GM19025 (cell line): ENCODE data around the gene TMEM14C.

Source experiments
- ATAC-seq: cut with Tn5 transposase; IDR thresholded peaks from one replicate; pipeline ENCODE4 v1.9.1; 2021; ENCODE audit warnings: mild to moderate bottlenecking, low read depth, moderate library complexity; ENCODE audit not compliant: unreplicated experiment

The TMEM14C gene

GRCh38 chr6:10722820-10723566, at the start of gene TMEM14C:
Gene TMEM14C, plus strand, starts transcription at chr6:10723070. Its CDS starts 1,544 bp downstream, at chr6:10724614.
- ATAC-seq, result peak; percentile 98

GRCh38 chr6:10676403-10676802, 46.5 kb upstream of the TMEM14C start:
- ATAC-seq, result no peak

GRCh38 chr6:10678456-10678855, 44.4 kb upstream of the TMEM14C start:
- no peak for ATAC-seq

GRCh38 chr6:10681795-10682194, 41.1 kb upstream of the TMEM14C start:
- ATAC-seq, result no peak

- no peak for ATAC-seq
These were observed 40.4 kb upstream of the TMEM14C start for GRCh38 chr6:10682355-10682988.

- ATAC-seq, result no peak
These were observed 38.3 kb upstream of the TMEM14C start for GRCh38 chr6:10684618-10685017.

- ATAC-seq, result no peak
These were observed 37.6 kb upstream of the TMEM14C start for GRCh38 chr6:10685092-10685915.

- no peak for ATAC-seq
These were observed 36.0 kb upstream of the TMEM14C start for GRCh38 chr6:10686901-10687300.

GRCh38 chr6:10687582-10687981, 35.3 kb upstream of the TMEM14C start:
- ATAC-seq, result no peak

- ATAC-seq, result no peak
These were observed 32.0 kb upstream of the TMEM14C start for GRCh38 chr6:10690651-10691445.

- ATAC-seq, result no peak
These were observed 29.8 kb upstream of the TMEM14C start for GRCh38 chr6:10692965-10693538.

- peak; percentile 99 for ATAC-seq
These were observed 28.4 kb upstream of the TMEM14C start, which contains the start of the genes C6orf52 and PAK1IP1 for GRCh38 chr6:10694302-10695085. Gene C6orf52, minus strand, starts transcription at chr6:10694616. Its CDS starts 7,066 bp downstream, at chr6:10687550. Gene PAK1IP1, plus strand, starts transcription at chr6:10694972. Its CDS starts 14 bp downstream, at chr6:10694986.

GRCh38 chr6:10695086-10695657, 27.7 kb upstream of the TMEM14C start:
- no peak for ATAC-seq

GRCh38 chr6:10696655-10697054, 26.2 kb upstream of the TMEM14C start:
- no peak for ATAC-seq

- ATAC-seq, result no peak
These were observed 8.9 kb upstream of the TMEM14C start for GRCh38 chr6:10713962-10714361.

GRCh38 chr6:10719296-10719963, 3.4 kb upstream of the TMEM14C start:
- no peak for ATAC-seq

- no peak for ATAC-seq
These were observed 3.0 kb upstream of the TMEM14C start for GRCh38 chr6:10719964-10720264.

- ATAC-seq, result no peak
These were observed 2.5 kb upstream of the TMEM14C start for GRCh38 chr6:10720265-10720959.
